Epithelial cell of proximal tubule (primary cell): ENCODE results near the gene TMC6. TPM values are rescaled to one million over a fixed set of nuclear protein-coding genes. Genes with fewer than 3 reads are reported as not detected.
A peak's percentile ranks its signal among the peaks of the same experiment; 100 is the strongest.
"Not testable (repeated sequence)": the region's sequence is repeated elsewhere in the genome, so short reads cannot be mapped to it uniquely, and the experiment has no call there.

Experiments used
- DNase-seq: peaks from one replicate; pipeline ENCODE4 v3.0.0-alpha.2; 2011; ENCODE audit warnings: low read depth
- H3K4me3 ChIP-seq: 2 replicates; pipeline ENCODE4 v1.5.1; 2011; ENCODE audit warnings: low read depth, mild to moderate bottlenecking, low read length
- CTCF ChIP-seq: conservative IDR thresholded peaks from 2 replicates; pipeline ENCODE4 v1.5.1; 2012; ENCODE audit warnings: low read depth, mild to moderate bottlenecking, low read length
- total RNA-seq: library from RNA; depleted of rRNA; stranded (reverse); fragments of >200 nt; gene quantifications from 2 replicates; pipeline ENCODE4 v1.2.3, GENCODE V29; 2015

The TMC6 gene
- total RNA-seq, 1 donor from 2014 or later, result 52.1 TPM

- no peak for TF ChIP-seq CTCF
Observed at GRCh38 chr17:78072961-78073360, 55.6 kb downstream of the TMC6 start.

GRCh38 chr17:78069695-78070094, 58.9 kb downstream of the TMC6 start:
- TF ChIP-seq CTCF, result no peak
- no peak overlapping the region for H3K4me3 ChIP-seq
- no peak for DNase-seq

More at GRCh38 chr17:78072961-78073360, 55.6 kb downstream of the TMC6 start:
- DNase-seq, result peak; percentile 13
- no peak overlapping the region for H3K4me3 ChIP-seq

GRCh38 chr17:78066976-78067375, 61.6 kb downstream of the TMC6 start:
- H3K4me3 ChIP-seq, DNase-seq: not testable (repeated sequence)

- TF ChIP-seq CTCF, result no peak
- no peak overlapping the region for H3K4me3 ChIP-seq
- no peak for DNase-seq
Observed at GRCh38 chr17:78064708-78065107, 63.8 kb downstream of the TMC6 start.

GRCh38 chr17:78063489-78063888, 65.1 kb downstream of the TMC6 start:
- DNase-seq, result no peak
- no peak overlapping the region for H3K4me3 ChIP-seq
- TF ChIP-seq CTCF, result no peak

- no peak for DNase-seq
- no peak for TF ChIP-seq CTCF
- no peak overlapping the region for H3K4me3 ChIP-seq
Observed at GRCh38 chr17:78062596-78062995, 66.0 kb downstream of the TMC6 start.

Other genes with a start within 250 kb of the TMC6 start
- gene TNRC6C, start 170.1 kb downstream of the TMC6 start, total RNA-seq, result 2.8 and 5.3 TPM in 2 replicates
- gene TMC8, start 2.0 kb upstream of the TMC6 start, total RNA-seq, result 1.2 TPM in 2 replicates
- gene C17orf99, start 17.6 kb upstream of the TMC6 start, total RNA-seq, result not detected in 2 replicates
- 66.7 and 137 TPM in 2 replicates for gene SYNGR2, start 39.8 kb upstream of the TMC6 start, total RNA-seq
- gene TK1, start 58.3 kb upstream of the TMC6 start, total RNA-seq, result 245 and 276 TPM in 2 replicates
- 29.5 and 47.2 TPM in 2 replicates for gene AFMID, start 58.6 kb upstream of the TMC6 start, total RNA-seq
- gene BIRC5, start 85.5 kb upstream of the TMC6 start, total RNA-seq, result 68.0 and 129 TPM in 2 replicates
- not detected in 2 replicates for gene TMEM235, start 102.9 kb upstream of the TMC6 start, total RNA-seq
- 42.8 and 69.2 TPM in 2 replicates for gene SOCS3, start 231.3 kb upstream of the TMC6 start, total RNA-seq
- 28.7 and 40.6 TPM in 2 replicates for gene PGS1, start 249.9 kb upstream of the TMC6 start, total RNA-seq